Neuron (in vitro differentiated cells): ENCODE results near the gene DPEP2.
"Not testable (repeated sequence)": the region's sequence is repeated elsewhere in the genome, so short reads cannot be mapped to it uniquely, and the experiment has no call there.

Experiments used
- H2AFZ ChIP-seq: one replicate; pipeline ENCODE4 v1.6.1; 2013; ENCODE audit warnings: low read depth, mild to moderate bottlenecking, inconsistent platforms, low read length, moderate library complexity
- H3K27me3 ChIP-seq: one replicate; pipeline ENCODE4 v1.6.1; 2013; ENCODE audit warnings: low read length; ENCODE audit not compliant: insufficient read depth
- H3K36me3 ChIP-seq: one replicate; pipeline ENCODE4 v1.6.1; 2013; ENCODE audit warnings: low read length; ENCODE audit not compliant: insufficient read depth
- H3K4me1 ChIP-seq: one replicate; pipeline ENCODE4 v1.6.1; 2013; ENCODE audit warnings: low read length; ENCODE audit not compliant: insufficient read depth
- H3K4me3 ChIP-seq: 2 replicates; pipeline ENCODE4 v1.5.1; 2013; ENCODE audit warnings: mild to moderate bottlenecking, low read length, moderate library complexity
- H3K9me3 ChIP-seq: one replicate; pipeline ENCODE4 v1.6.1; 2013; ENCODE audit warnings: low read length

The DPEP2 gene

DNA sequence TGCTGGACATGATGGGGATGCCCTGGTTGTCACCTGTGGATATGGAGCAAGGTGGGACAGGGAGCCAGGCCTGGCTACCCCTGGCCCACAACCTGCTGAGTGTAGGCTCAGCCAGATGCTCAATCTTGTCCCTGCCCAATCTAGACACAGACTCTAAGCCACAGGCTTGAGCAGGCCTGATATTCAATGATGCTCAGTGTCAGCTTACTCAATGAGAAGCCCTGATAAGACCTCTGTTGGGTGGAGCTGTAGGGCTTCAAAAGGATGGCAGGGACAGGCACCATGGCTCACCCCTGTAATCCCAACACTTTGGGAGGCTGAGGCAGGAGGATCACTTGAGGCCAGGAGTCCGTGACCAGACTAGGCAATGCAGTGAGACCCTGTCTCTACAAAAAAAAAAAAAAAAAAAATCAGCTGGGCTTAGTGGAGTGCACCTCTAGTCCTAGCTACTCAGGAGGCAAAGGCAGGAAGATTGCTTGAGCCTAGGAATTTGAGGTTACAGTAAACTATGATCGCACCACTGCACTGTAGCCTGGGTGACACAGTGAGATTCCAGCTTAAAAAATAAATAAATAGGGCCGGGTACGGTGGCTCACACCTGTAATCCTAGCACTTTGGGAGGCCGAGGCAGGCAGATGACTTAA, 58.7 kb downstream of the DPEP2 start:
- H2AFZ ChIP-seq: no peak overlapping the region
- H3K4me1 ChIP-seq: peaks cover 21% of the 10 kb centered on the region
- no peak overlapping the region for H3K4me3 ChIP-seq
- peaks cover 9% of the 10 kb centered on the region for H3K36me3 ChIP-seq
- H3K27me3 ChIP-seq: no peaks in the 10 kb centered on the region
- H3K9me3 ChIP-seq: no peaks in the 10 kb centered on the region

DNA sequence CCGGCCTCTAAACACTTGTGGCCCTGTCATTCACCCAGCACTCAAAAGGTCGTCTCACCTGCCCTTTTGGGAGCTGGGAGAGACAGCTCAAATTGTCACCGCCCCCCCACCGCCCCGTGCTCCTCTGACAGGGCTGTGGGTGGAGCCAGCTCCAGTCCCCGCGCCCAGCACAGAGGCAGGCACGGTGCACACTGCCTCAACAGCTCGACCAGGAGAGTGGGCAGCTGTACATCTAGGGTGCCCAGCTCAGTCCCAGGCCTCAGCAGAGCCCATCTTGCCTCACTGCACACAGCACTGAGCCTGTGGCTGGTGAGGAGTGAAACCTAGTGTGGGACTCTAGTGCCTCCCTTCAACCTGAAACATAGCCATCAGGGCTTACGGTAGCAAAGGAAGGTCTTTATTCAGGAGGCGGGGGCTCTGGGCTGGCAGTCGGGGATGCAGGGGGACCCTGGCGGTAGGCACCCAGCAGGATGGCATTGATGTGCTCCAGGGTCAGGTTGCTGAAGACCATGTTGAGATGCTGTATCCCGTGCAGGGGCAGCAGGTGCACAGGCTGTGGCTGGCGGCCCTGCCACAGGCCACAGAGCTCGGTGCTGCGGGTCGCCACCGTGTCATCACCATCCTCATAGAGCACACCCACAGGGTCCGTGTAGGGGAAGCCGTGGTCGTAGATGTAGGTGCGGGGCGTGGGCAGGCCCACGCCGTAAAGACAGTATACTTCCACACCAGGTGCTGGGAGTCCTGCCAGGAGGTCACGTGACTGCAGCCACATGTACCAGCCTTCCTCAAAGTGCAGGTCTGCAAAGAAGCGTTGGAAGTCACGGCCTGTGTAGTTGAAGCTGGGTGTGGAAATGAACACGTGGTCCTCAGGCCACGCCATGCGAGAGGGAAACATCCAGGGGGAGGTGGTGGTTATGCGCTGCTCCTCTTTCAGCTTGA, 59.5 kb downstream of the DPEP2 start:
- peaks cover 25% of the 10 kb centered on the region for H3K4me1 ChIP-seq
- no peak overlapping the region for H3K4me3 ChIP-seq
- H3K9me3 ChIP-seq: no peaks in the 10 kb centered on the region
- no peaks in the 10 kb centered on the region for H3K27me3 ChIP-seq
- peaks cover 5% of the 10 kb centered on the region for H3K36me3 ChIP-seq
- no peak overlapping the region for H2AFZ ChIP-seq

DNA sequence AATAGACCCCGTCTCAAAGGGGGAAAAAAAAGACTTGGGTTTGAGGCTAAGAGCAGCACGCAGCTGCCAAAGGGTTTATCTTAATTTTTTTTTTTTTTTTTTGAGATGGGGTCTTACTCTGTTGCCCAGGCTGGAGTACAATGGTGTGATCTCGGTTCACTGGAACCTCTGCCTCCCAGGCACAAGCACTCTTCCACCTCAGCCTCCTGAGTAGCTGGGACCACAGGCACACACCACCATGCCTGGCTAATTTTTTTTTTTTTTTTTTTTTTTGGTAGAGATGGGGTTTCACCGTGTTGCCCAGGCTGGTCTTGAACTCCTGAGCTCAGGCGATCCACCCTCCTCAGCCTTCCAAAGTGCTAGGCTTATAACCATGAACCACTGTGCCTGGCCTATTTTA, 61.6 kb downstream of the DPEP2 start:
- not testable (repeated sequence) for H3K36me3 ChIP-seq, H3K4me3 ChIP-seq, H3K27me3 ChIP-seq, H2AFZ ChIP-seq, H3K9me3 ChIP-seq
- H3K4me1 ChIP-seq: peaks cover 18% of the 10 kb centered on the region
